Cardiac muscle cell (in vitro differentiated cells and primary cell): ENCODE measurements around the gene CAB39L. TPM values are rescaled to one million over a fixed set of nuclear protein-coding genes. Genes with fewer than 3 reads are reported as not detected.

ENCODE experiments used
- DNase-seq, 2 donors: peaks; one replicate each; pipeline versions ENCODE4 v3.0.0 to v3.0.0-alpha.2; 2010 to 2017; ENCODE audit warnings: low read depth in 1 of 2, low spot score in 1 of 2
- H3K27ac ChIP-seq: fragments of 200-600 bp; sonication (generic); 2 replicates; pipeline ENCODE4 v1.5.1; 2016
- H3K27me3 ChIP-seq: fragments of 200-600 bp; sonication (generic); 2 replicates; pipeline ENCODE4 v1.6.0; 2016; ENCODE audit warnings: control low read depth
- H3K36me3 ChIP-seq: fragments of 200-600 bp; sonication (generic); 2 replicates; pipeline ENCODE4 v1.5.1; 2016; ENCODE audit warnings: control low read depth
- H3K4me1 ChIP-seq: fragments of 200-600 bp; sonication (generic); 2 replicates; pipeline ENCODE4 v1.8.1; 2017; ENCODE audit warnings: low read depth, mild to moderate bottlenecking, mixed run types
- H3K4me3 ChIP-seq: fragments of 200-600 bp; sonication (generic); 2 replicates; pipeline ENCODE4 v1.5.1; 2016; ENCODE audit warnings: mild to moderate bottlenecking
- H3K9me3 ChIP-seq: fragments of 200-600 bp; sonication (generic); 2 replicates; pipeline ENCODE4 v1.5.1; 2017; ENCODE audit warnings: low read depth, mild to moderate bottlenecking, control low read depth
- polyA plus RNA-seq: library from polyadenylated mRNA; unstranded; fragments of >200 nt; fragmentation: Nextera tagmentation; extraction: Ambion mirVana; gene quantifications from 2 replicates; pipeline ENCODE4 v1.2.1, GENCODE V29; 2016
- total RNA-seq: library from RNA; depleted of rRNA; stranded (reverse); fragments of >200 nt; gene quantifications from 2 replicates; pipeline ENCODE4 v1.2.3, GENCODE V29; 2016
- TF ChIP-seq, protein P1 (sequence below): IDR thresholded peaks from 2 replicates; pipeline ENCODE4 v1.5.1; 2012; ENCODE audit warnings: low read depth, mild to moderate bottlenecking, low read length

The CAB39L gene
- total and polyA plus RNA-seq, 2 experiments from 2014 or later = 22.3 to 25.5 TPM

DNA sequence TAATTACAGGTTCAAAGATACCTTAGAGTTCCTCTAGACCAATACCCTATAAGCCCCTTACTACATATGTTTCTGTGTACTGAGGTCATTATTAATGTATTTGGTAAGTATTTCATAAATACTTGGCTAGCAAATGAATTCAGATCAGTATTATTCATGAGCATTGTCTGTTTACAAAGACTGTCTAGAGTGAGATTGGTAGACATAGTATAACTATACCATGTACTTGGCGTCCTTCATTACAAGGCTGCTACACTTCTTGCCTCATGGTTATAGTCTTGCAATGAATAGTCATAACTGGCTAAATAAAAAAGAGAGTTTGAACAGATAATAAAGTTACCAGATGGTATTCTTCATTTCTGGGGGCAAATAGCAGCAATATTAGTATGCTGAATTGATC lies 12.3 kb upstream of the CAB39L start:
- Histone ChIP-seq H3K4me3 (no peak overlapping the region), H3K36me3 (peaks cover 2% of the 10 kb centered on the region), H3K9me3 (no peaks in the 10 kb centered on the region), H3K27me3 (no peaks in the 10 kb centered on the region), H3K27ac (no peak overlapping the region), H3K4me1 (no peaks in the 10 kb centered on the region)
- no peak for DNase-seq
- TF ChIP-seq, protein P1, sequence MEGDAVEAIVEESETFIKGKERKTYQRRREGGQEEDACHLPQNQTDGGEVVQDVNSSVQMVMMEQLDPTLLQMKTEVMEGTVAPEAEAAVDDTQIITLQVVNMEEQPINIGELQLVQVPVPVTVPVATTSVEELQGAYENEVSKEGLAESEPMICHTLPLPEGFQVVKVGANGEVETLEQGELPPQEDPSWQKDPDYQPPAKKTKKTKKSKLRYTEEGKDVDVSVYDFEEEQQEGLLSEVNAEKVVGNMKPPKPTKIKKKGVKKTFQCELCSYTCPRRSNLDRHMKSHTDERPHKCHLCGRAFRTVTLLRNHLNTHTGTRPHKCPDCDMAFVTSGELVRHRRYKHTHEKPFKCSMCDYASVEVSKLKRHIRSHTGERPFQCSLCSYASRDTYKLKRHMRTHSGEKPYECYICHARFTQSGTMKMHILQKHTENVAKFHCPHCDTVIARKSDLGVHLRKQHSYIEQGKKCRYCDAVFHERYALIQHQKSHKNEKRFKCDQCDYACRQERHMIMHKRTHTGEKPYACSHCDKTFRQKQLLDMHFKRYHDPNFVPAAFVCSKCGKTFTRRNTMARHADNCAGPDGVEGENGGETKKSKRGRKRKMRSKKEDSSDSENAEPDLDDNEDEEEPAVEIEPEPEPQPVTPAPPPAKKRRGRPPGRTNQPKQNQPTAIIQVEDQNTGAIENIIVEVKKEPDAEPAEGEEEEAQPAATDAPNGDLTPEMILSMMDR = no peak

DNA sequence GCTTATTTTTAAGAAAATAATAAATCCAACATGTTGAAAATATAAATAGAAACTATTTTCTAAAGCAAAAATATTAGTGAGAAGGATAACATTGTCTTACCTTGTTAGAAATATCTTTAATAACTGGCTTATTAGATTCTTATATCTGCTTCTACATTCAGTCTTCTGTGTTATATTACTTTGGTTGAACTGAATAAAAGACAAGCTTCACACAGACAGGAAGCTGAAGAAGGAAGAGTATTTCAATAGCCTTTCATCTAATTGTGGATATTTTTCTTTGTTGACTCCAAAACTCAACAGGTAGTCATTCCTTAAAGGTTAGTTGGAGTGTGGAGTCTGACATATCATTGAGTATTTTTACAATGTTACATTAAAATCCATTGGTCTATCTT lies 11.1 kb upstream of the CAB39L start:
- Histone ChIP-seq H3K4me3 (no peak overlapping the region), H3K4me1 (no peaks in the 10 kb centered on the region), H3K36me3 (no peaks in the 10 kb centered on the region), H3K9me3 (no peaks in the 10 kb centered on the region), H3K27ac (no peak overlapping the region), H3K27me3 (no peaks in the 10 kb centered on the region)
- DNase-seq = no peak
- TF ChIP-seq, protein P1 = no peak

DNA sequence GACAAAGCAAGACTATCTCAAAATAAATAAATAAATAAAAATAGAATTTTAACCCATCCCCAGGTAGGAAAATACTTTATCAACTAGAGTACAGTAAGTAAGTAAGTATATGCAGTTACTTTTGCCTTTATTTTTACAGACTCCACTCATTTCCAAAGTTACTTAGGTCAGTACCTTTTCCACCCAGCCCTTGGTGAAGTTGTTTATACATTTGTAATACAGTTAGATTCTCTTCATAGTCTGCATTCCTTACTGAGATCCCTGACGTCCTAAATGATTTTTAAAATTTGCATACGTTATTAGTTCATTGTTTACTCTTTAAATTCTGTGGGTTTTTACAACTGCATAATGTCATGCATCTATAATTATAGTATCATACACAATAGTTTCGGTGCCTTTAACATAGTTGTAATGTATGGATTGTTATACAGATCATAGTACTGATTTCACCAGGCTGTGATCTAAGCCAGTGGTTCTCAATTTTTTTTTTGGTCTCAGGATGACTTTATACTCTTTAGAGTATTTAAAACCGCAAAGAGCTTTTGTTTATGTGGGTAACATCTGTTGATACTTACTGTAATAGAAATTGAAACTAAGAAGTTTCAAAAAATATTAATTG lies 10.6 kb upstream of the CAB39L start:
- Histone ChIP-seq H3K4me3 (no peak overlapping the region), H3K4me1 (no peaks in the 10 kb centered on the region), H3K9me3 (no peaks in the 10 kb centered on the region), H3K27me3 (no peaks in the 10 kb centered on the region), H3K36me3 (no peaks in the 10 kb centered on the region), H3K27ac (no peak overlapping the region)
- DNase-seq = no peak
- TF ChIP-seq, protein P1 = no peak

DNA sequence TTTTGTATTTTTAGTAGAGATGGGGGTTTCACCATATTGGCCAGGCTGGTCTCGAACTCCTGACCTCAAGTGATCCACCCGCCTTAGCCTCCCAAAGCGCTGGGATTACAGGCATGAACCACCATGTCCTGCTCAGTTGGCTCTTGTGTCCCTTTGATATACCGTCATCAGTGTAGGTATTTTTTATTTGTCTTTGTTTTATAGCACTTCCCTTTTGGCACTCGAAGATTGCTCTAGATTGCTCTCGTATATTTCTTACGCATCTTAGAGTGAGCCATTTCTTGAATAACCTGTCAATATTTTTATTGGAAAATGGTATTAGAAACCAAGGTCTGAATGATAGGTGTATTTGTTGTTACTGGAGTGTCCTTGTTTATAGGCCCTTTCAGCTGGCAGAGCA lies 9.6 kb upstream of the CAB39L start:
- no peaks in the 10 kb centered on the region for H3K36me3 ChIP-seq
- H3K4me1 ChIP-seq = no peaks in the 10 kb centered on the region
- TF ChIP-seq, protein P1 = no peak
- H3K27ac ChIP-seq = no peak overlapping the region
- H3K9me3 ChIP-seq = no peaks in the 10 kb centered on the region
- no peak overlapping the region for H3K4me3 ChIP-seq
- no peak for DNase-seq
- no peaks in the 10 kb centered on the region for H3K27me3 ChIP-seq

DNA sequence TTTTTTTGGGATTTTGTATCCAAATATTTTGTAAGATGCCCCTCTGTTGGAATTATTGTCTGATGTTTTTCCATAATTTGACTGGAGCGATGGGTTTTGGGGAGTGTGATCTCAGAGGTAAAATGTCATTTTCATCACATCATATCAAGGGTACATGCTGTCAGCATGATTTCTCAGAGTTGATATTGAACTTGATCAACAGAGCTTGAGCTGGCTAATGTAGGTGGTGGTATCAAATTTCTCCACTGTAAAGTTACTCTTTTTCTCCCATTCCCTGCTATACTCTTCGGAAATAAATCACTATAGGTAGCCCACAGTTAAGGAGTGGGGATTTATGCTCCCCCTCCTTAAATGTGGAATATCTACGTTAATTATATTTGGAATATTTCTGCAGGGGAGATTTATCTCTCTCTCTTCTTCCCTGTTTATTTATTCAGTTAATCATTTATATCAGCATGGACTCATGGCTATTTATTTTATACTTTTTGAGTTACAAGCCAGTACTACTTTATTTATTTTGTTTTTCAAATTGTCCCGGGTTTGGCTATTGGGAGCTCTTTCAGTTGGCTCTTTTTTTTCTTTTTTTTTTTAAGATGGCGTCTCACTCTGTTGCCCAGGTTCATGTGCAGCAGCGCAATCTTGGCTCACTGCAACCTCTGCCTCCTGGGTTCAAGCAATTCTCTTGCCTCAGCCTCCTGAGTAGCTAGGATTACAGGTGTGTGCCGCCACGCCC lies 9.0 kb upstream of the CAB39L start:
- TF ChIP-seq, protein P1 = no peak
- DNase-seq = no peak

More for the DNA sequence above, 9.0 kb upstream of the CAB39L start:
- no peaks in the 10 kb centered on the region for H3K36me3 ChIP-seq
- H3K4me1 ChIP-seq = no peaks in the 10 kb centered on the region
- H3K27me3 ChIP-seq = no peaks in the 10 kb centered on the region
- no peak overlapping the region for H3K27ac ChIP-seq
- H3K4me3 ChIP-seq = no peak overlapping the region
- no peaks in the 10 kb centered on the region for H3K9me3 ChIP-seq
